PC-9 (cell line): Measurements from ENCODE around the gene BTBD3. TPM values are rescaled to one million over a fixed set of nuclear protein-coding genes. Genes with fewer than 3 reads are reported as not detected.

ENCODE experiments used
- BruUV-seq: library from RNA; stranded (reverse); fragments of 400-500 nt; replicated peaks from 2 replicates; lab custom pipeline; 2021; lab: Mats Ljungman, UMichigan
- CTCF ChIA-PET: fragments of 300-600 bp; sonication (Branson Sonifier 250); formaldehyde crosslinking; loops from one replicate; lab custom pipeline; 2022; ENCODE audit warnings: antibody characterized with exemption; lab: Charles Lee
- POLR2A ChIA-PET: fragments of 300-600 bp; sonication (Branson Sonifier 250); formaldehyde crosslinking; loops from one replicate; lab custom pipeline; 2022; ENCODE audit warnings: antibody characterized with exemption; ENCODE audit not compliant: unreplicated experiment; lab: Charles Lee
- DNase-seq, 2 experiments: peaks; one replicate each; pipeline versions ENCODE4 v3.0.0 to v3.0.0-alpha.2; 2015 to 2022; ENCODE audit warnings: mixed read lengths in 1 of 2
- H2AFZ ChIP-seq: fragments of 200-600 bp; sonication (generic); 2 replicates; pipeline ENCODE4 v1.8.1; 2017; ENCODE audit warnings: antibody characterized with exemption
- H3F3A ChIP-seq: fragments of 200-600 bp; sonication (generic); 2 replicates; pipeline ENCODE4 v1.8.1; 2017; ENCODE audit warnings: antibody characterized with exemption, mild to moderate bottlenecking, low read depth; ENCODE audit not compliant: insufficient read depth
- H3K27ac ChIP-seq: fragments of 200-600 bp; sonication (generic); 2 replicates; pipeline ENCODE4 v1.6.1; 2016; ENCODE audit warnings: mixed run types
- H3K27me3 ChIP-seq: fragments of 200-600 bp; sonication (generic); 2 replicates; pipeline ENCODE4 v1.6.1; 2016; ENCODE audit warnings: low read depth, mixed run types; ENCODE audit not compliant: insufficient read depth
- H3K36me3 ChIP-seq: fragments of 200-600 bp; sonication (generic); 2 replicates; pipeline ENCODE4 v1.6.1; 2016; ENCODE audit warnings: low read depth, mixed run types
- H3K4me1 ChIP-seq: fragments of 200-600 bp; sonication (generic); replicated peaks from 2 replicates; pipeline ENCODE4 v1.6.1; 2016; ENCODE audit warnings: mixed run types; ENCODE audit not compliant: insufficient read depth
- H3K4me2 ChIP-seq: fragments of 200-600 bp; sonication (generic); 2 replicates; pipeline ENCODE4 v1.6.1; 2017; ENCODE audit warnings: mixed run types
- H3K4me3 ChIP-seq: fragments of 200-600 bp; sonication (generic); 2 replicates; pipeline ENCODE4 v1.6.1; 2016; ENCODE audit warnings: mixed run types
- H3K79me2 ChIP-seq: fragments of 200-600 bp; sonication (generic); 2 replicates; pipeline ENCODE4 v1.6.1; 2017; ENCODE audit warnings: low read depth, mixed run types
- H3K9me2 ChIP-seq: fragments of 200-600 bp; sonication (generic); 2 replicates; pipeline ENCODE4 v1.8.1; 2017; ENCODE audit warnings: mild to moderate bottlenecking; ENCODE audit not compliant: insufficient read depth
- H3K9me3 ChIP-seq: fragments of 200-600 bp; sonication (generic); 2 replicates; pipeline ENCODE4 v1.8.1; 2016; ENCODE audit warnings: low read depth; ENCODE audit not compliant: insufficient read depth
- H4K20me1 ChIP-seq: fragments of 200-600 bp; sonication (generic); 2 replicates; pipeline ENCODE4 v1.8.1; 2017; ENCODE audit not compliant: insufficient read depth
- EZH2 ChIP-seq: fragments of 200-600 bp; sonication (generic); IDR thresholded peaks from 2 replicates; pipeline ENCODE4 v1.8.0; 2017; ENCODE audit warnings: antibody characterized with exemption, low read depth
- intact Hi-C: fragments of 100-400 bp; cut with micrococcal nuclease; formaldehyde crosslinking; loops from one replicate; pipeline ENCODE4 v1.10.0; 2022; ENCODE audit not compliant: unreplicated experiment
- total RNA-seq: library from RNA; stranded (reverse); gene quantifications from 2 replicates; pipeline ENCODE4 v1.2.3, GENCODE V29; 2021
- TF ChIP-seq, protein P1 (sequence below): fragments of 200-600 bp; sonication (generic); conservative IDR thresholded peaks from 2 replicates; pipeline ENCODE4 v1.6.1; 2017; ENCODE audit warnings: mixed run types, antibody characterized with exemption, mild to moderate bottlenecking, moderate library complexity

BTBD3 gene
- total RNA-seq, 1 experiment from 2014 or later = 17.6 TPM

DNA sequence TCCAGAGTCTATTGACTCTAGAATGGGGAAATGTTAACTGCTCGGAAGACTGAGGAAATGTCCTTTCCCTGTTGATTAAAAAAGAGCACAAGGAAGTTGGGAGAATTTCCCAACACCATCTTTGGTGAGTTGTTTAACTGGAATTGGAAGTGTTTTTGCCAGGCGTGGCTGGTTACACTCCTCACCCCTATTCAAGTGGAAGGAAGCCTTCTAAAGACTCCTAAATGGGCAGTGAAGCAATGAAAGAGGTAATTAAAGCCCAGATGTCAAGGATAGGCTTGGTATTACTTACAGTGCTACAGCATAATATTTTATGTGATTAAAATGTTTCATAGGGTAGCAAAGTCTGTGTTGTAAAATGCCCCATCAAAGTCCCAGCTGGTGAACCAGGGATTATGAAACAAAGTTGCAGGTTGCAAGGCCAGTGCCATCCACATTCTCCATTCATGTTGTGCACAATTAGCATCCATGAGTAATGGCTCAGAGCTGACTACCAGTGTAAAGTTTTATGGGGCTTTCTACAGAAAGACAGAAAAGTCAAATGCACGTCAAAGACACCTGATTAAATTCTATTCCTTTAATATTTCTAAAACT lies 52.6 kb downstream of the BTBD3 start:
- H3K27me3 ChIP-seq = no peaks in the 10 kb centered on the region
- no peak for TF ChIP-seq EZH2
- TF ChIP-seq, protein P1, sequence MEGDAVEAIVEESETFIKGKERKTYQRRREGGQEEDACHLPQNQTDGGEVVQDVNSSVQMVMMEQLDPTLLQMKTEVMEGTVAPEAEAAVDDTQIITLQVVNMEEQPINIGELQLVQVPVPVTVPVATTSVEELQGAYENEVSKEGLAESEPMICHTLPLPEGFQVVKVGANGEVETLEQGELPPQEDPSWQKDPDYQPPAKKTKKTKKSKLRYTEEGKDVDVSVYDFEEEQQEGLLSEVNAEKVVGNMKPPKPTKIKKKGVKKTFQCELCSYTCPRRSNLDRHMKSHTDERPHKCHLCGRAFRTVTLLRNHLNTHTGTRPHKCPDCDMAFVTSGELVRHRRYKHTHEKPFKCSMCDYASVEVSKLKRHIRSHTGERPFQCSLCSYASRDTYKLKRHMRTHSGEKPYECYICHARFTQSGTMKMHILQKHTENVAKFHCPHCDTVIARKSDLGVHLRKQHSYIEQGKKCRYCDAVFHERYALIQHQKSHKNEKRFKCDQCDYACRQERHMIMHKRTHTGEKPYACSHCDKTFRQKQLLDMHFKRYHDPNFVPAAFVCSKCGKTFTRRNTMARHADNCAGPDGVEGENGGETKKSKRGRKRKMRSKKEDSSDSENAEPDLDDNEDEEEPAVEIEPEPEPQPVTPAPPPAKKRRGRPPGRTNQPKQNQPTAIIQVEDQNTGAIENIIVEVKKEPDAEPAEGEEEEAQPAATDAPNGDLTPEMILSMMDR = no peak
- no TSS peak for BruUV-seq
- H3K36me3 ChIP-seq = no peaks in the 10 kb centered on the region
- no peaks in the 10 kb centered on the region for H3K9me3 ChIP-seq
- H3K4me2 ChIP-seq = no peak overlapping the region
- no peak overlapping the region for H3K4me3 ChIP-seq
- H4K20me1 ChIP-seq = no peaks in the 10 kb centered on the region
- intact Hi-C loops = no loop called here
- DNase-seq = peak in 1 of 2 experiments; percentile 69
- no peaks in the 10 kb centered on the region for H3K79me2 ChIP-seq
- CTCF ChIA-PET = no interaction called here
- no peak overlapping the region for H3K27ac ChIP-seq
- no peaks in the 10 kb centered on the region for H3F3A ChIP-seq
- no peaks in the 10 kb centered on the region; the same call in 1 of the 2 replicates for H3K4me1 ChIP-seq
- no peaks in the 10 kb centered on the region for H3K9me2 ChIP-seq
- no peak overlapping the region for H2AFZ ChIP-seq
- POLR2A ChIA-PET = no interaction called here

DNA sequence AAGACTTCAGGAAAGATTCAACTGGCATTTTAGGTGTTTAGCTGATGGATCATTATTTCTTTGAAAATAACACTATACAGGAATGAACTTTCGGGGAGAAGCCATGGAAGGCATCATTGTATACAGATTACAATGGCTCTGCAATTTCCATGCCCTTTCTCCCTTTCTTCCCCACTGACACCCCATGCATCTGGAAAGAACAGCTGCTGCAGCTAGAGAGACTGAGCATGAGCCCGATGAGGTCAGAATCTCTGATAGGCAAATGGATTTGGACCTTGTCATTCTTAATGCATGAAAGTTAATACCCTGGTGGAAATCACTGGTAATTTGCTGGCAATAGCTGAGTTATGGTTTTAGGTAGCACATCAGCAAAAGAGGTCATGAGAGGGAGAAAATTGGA lies 54.8 kb downstream of the BTBD3 start:
- BruUV-seq = no TSS peak
- POLR2A ChIA-PET = interaction anchor here (0.6 kb wide), 1 partner anchor 499 kb away, joined by 5 read pairs; no protein-coding TSS in a partner anchor
- intact Hi-C loops = no loop called here

More for the DNA sequence above, 54.8 kb downstream of the BTBD3 start:
- TF ChIP-seq, protein P1 = no peak
- no peak for TF ChIP-seq EZH2
- H3F3A ChIP-seq = no peaks in the 10 kb centered on the region
- CTCF ChIA-PET = no interaction called here
- H3K27me3 ChIP-seq = no peaks in the 10 kb centered on the region
- H3K79me2 ChIP-seq = no peaks in the 10 kb centered on the region
- no peaks in the 10 kb centered on the region; the same call in 1 of the 2 replicates for H3K4me1 ChIP-seq
- H4K20me1 ChIP-seq = no peaks in the 10 kb centered on the region
- no peaks in the 10 kb centered on the region for H3K9me2 ChIP-seq
- DNase-seq = no peak
- no peaks in the 10 kb centered on the region for H3K9me3 ChIP-seq
- no peaks in the 10 kb centered on the region for H3K36me3 ChIP-seq
- no peak overlapping the region for H3K4me3 ChIP-seq
- no peak overlapping the region for H3K27ac ChIP-seq
- no peak overlapping the region for H2AFZ ChIP-seq
- H3K4me2 ChIP-seq = no peak overlapping the region
